ENCODE measurements around the gene SYCP2L.
"Not testable (repeated sequence)": the region's sequence is repeated elsewhere in the genome, so short reads cannot be mapped to it uniquely, and the experiment has no call there.

SYCP2L gene

GRCh38 chr6:10957414-10957886, 70.6 kb downstream of the SYCP2L start:
- no peak for DNase-seq (ENCODE audit: low spot score)

GRCh38 chr6:10960171-10960570, 73.3 kb downstream of the SYCP2L start:
- DNase-seq (ENCODE audit: low spot score): no peak

GRCh38 chr6:10961837-10962236, 75.0 kb downstream of the SYCP2L start:
- DNase-seq (ENCODE audit: low spot score): no peak

- DNase-seq (ENCODE audit: low spot score): no peak
These were observed 75.8 kb downstream of the SYCP2L start for GRCh38 chr6:10962673-10963072.

GRCh38 chr6:10963113-10963512, 76.3 kb downstream of the SYCP2L start:
- no peak for DNase-seq (ENCODE audit: low spot score)

GRCh38 chr6:10964684-10965083, 77.8 kb downstream of the SYCP2L start:
- DNase-seq (ENCODE audit: low spot score): no peak

GRCh38 chr6:10968776-10969175, 81.9 kb downstream of the SYCP2L start:
- DNase-seq (ENCODE audit: low spot score): no peak

- no peak for DNase-seq (ENCODE audit: low spot score)
These were observed 83.9 kb downstream of the SYCP2L start for GRCh38 chr6:10970731-10971130.

GRCh38 chr6:10972196-10972595, 85.3 kb downstream of the SYCP2L start:
- no peak for DNase-seq (ENCODE audit: low spot score)

GRCh38 chr6:10976571-10976970, 89.7 kb downstream of the SYCP2L start:
- no peak for DNase-seq (ENCODE audit: low spot score)

GRCh38 chr6:10977231-10977968, 90.5 kb downstream of the SYCP2L start:
- no peak for DNase-seq (ENCODE audit: low spot score)

- DNase-seq (ENCODE audit: low spot score): no peak
These were observed 92.8 kb downstream of the SYCP2L start for GRCh38 chr6:10979603-10980002.

GRCh38 chr6:10981409-10981808, 94.6 kb downstream of the SYCP2L start:
- no peak for DNase-seq (ENCODE audit: low spot score)

- not testable (repeated sequence) for DNase-seq (ENCODE audit: low spot score)
These were observed 98.1 kb downstream of the SYCP2L start for GRCh38 chr6:10984959-10985358.

GRCh38 chr6:10989587-10989986, 102.7 kb downstream of the SYCP2L start:
- no peak for DNase-seq (ENCODE audit: low spot score)

GRCh38 chr6:10991115-10991514, 104.3 kb downstream of the SYCP2L start:
- no peak for DNase-seq (ENCODE audit: low spot score)

- no peak for DNase-seq (ENCODE audit: low spot score)
These were observed 107.0 kb downstream of the SYCP2L start for GRCh38 chr6:10993896-10994295.

- DNase-seq (ENCODE audit: low spot score): no peak
These were observed 108.4 kb downstream of the SYCP2L start for GRCh38 chr6:10995114-10995707.

- no peak for DNase-seq (ENCODE audit: low spot score)
These were observed 113.1 kb downstream of the SYCP2L start for GRCh38 chr6:10999994-11000393.

- no peak for DNase-seq (ENCODE audit: low spot score)
These were observed 115.3 kb downstream of the SYCP2L start for GRCh38 chr6:11002176-11002575.

- DNase-seq (ENCODE audit: low spot score): not testable (repeated sequence)
These were observed 116.4 kb downstream of the SYCP2L start for GRCh38 chr6:11003297-11003696.

GRCh38 chr6:11006061-11006460, 119.2 kb downstream of the SYCP2L start:
- no peak for DNase-seq (ENCODE audit: low spot score)

- no peak for DNase-seq (ENCODE audit: low spot score)
These were observed 121.1 kb downstream of the SYCP2L start for GRCh38 chr6:11007715-11008608.
